IPS-NIHi7 (cell line): Measurements from ENCODE around the gene FHL2.
"Not testable (repeated sequence)": the region's sequence is repeated elsewhere in the genome, so short reads cannot be mapped to it uniquely, and the experiment has no call there.

Source experiments
- DNase-seq: peaks from one replicate; pipeline ENCODE4 v3.0.0; 2012; ENCODE audit warnings: mixed read lengths; ENCODE audit errors: extremely low spot score

The FHL2 gene

GRCh38 chr2:105344704-105345345 is 54.0 kb downstream of the FHL2 start:
- DNase-seq: no peak

- DNase-seq: no peak
These were observed 59.4 kb downstream of the FHL2 start for GRCh38 chr2:105339414-105339813.

- no peak for DNase-seq
These were observed 60.8 kb downstream of the FHL2 start for GRCh38 chr2:105338020-105338385.

GRCh38 chr2:105337122-105338019 is 61.5 kb downstream of the FHL2 start, which contains the start of gene C2orf49:
Gene C2orf49, plus strand, starts transcription at chr2:105337540. Its CDS starts 48 bp downstream, at chr2:105337588.
- peak; percentile 93 for DNase-seq

GRCh38 chr2:105336786-105337121 is 62.1 kb downstream of the FHL2 start:
- no peak for DNase-seq

- no peak for DNase-seq
These were observed 63.4 kb downstream of the FHL2 start for GRCh38 chr2:105335469-105335868.

- no peak for DNase-seq
These were observed 64.6 kb downstream of the FHL2 start for GRCh38 chr2:105334211-105334610.

GRCh38 chr2:105330681-105331375 is 68.0 kb downstream of the FHL2 start:
- no peak for DNase-seq

GRCh38 chr2:105329561-105330495 is 69.0 kb downstream of the FHL2 start, which contains the start of gene TGFBRAP1:
Gene TGFBRAP1, minus strand, starts transcription at chr2:105329735. Its CDS starts 21,434 bp downstream, at chr2:105308301.
- peak; percentile 77 for DNase-seq

- no peak for DNase-seq
These were observed 69.7 kb downstream of the FHL2 start for GRCh38 chr2:105329197-105329554.

GRCh38 chr2:105328281-105329196 is 70.3 kb downstream of the FHL2 start:
- no peak for DNase-seq

GRCh38 chr2:105327690-105328089 is 71.2 kb downstream of the FHL2 start:
- no peak for DNase-seq

GRCh38 chr2:105327271-105327670 is 71.6 kb downstream of the FHL2 start:
- DNase-seq: not testable (repeated sequence)

GRCh38 chr2:105325389-105325963 is 73.4 kb downstream of the FHL2 start:
- no peak for DNase-seq

GRCh38 chr2:105324732-105325131 is 74.1 kb downstream of the FHL2 start:
- no peak for DNase-seq

GRCh38 chr2:105324101-105324500 is 74.8 kb downstream of the FHL2 start:
- no peak for DNase-seq

- DNase-seq: no peak
These were observed 75.7 kb downstream of the FHL2 start for GRCh38 chr2:105323111-105323510.

- DNase-seq: no peak
These were observed 76.8 kb downstream of the FHL2 start for GRCh38 chr2:105321875-105322646.

- no peak for DNase-seq
These were observed 78.1 kb downstream of the FHL2 start for GRCh38 chr2:105320651-105321215.
